GM21576 (cell line): ENCODE measurements around the gene JARID2.

Experiments
- ATAC-seq: cut with Tn5 transposase; IDR thresholded peaks from one replicate; pipeline ENCODE4 v1.9.1; 2021; ENCODE audit warnings: mild to moderate bottlenecking, moderate library complexity; ENCODE audit not compliant: unreplicated experiment

Gene JARID2

GRCh38 chr6:15368186-15368585 lies 122.3 kb downstream of the JARID2 start:
- ATAC-seq = no peak

DNA sequence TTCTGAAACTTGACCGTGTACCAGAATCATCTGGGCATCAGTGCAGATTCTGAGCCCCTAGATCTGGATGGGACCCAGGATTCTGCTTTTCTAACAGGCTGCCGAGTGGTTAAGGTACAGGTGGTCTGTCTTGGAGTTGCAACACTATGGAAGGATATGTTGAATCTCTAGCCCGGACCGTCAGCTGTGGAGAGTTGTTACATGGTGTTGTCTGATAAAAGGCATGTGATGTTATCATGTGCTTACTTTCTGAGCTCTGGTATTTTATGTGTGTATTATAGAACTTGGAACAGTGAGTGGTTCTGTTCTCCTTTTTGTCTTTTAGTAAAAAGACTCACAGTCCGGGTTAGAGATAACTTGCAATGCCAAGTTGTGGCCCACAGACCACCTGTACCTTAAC lies 123.0 kb downstream of the JARID2 start:
- no peak for ATAC-seq

GRCh38 chr6:15369838-15370237 lies 124.0 kb downstream of the JARID2 start:
- no peak for ATAC-seq

GRCh38 chr6:15370733-15371671 lies 125.1 kb downstream of the JARID2 start:
- no peak for ATAC-seq

DNA sequence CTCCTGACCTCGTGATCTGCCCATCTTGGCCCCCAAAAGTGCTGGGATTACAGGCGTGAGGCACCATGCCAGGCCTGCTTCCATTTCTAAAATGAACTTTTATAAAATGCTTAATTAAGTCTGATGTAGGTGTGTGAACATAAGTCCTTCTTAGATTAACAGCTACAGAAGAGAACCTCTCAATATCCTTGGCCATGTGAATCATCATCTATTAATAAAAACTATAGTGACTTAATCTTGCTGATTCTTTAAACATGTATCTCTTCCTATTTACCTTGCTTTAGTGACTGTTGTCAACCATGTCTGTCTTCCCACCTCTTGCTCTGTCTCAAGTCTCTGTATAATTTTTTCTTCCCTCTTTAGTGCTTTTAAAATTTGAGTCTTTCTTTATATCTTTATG lies 127.1 kb downstream of the JARID2 start:
- ATAC-seq = no peak

DNA sequence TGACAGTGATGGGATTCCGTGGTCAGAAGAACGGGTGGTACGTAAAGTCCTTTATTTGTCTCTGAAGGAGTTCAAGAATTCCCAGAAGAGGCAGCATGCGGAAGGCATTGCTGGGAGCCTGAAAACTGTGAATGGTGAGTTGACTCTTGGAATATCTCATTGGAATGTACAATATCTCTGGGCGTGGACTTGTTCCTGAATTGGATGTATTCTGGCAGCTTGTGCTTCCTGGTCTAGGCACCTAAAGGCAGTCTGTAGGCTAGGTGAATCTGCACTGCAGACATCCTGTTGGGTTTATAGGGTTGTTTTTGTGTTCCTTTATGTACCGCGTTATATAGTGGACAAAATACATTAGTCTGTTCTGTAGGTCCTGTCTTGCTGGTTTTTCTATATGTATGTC lies 128.2 kb downstream of the JARID2 start:
- no peak for ATAC-seq

DNA sequence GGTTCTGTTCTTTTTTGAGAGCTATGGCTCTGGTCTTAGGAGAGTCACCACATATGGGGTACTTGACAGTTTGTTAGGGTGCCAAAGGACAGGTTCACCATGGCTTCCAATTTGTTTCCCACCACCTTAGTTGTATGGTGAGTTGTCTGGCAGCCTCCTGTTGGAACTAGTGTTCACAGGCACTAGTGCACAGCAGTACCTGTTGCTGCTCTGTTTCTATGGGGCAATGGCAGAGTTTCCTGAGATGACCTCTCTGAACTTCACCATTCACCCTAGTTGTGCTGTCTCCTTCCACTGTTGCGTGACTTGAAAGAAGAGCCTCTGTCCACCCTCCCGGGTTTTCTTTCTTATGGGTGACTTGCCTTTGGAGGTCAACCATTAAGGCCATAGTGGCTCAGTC lies 129.1 kb downstream of the JARID2 start:
- no peak for ATAC-seq

- no peak for ATAC-seq
Measured at GRCh38 chr6:15375638-15376290, 129.9 kb downstream of the JARID2 start.

GRCh38 chr6:15376900-15377487 lies 131.1 kb downstream of the JARID2 start:
- ATAC-seq = no peak

- no peak for ATAC-seq
Measured at GRCh38 chr6:15378272-15378671, 132.4 kb downstream of the JARID2 start.

- no peak for ATAC-seq
Measured at GRCh38 chr6:15378866-15379265, 133.0 kb downstream of the JARID2 start.

- ATAC-seq = no peak
Measured at GRCh38 chr6:15380351-15380750, 134.5 kb downstream of the JARID2 start.

DNA sequence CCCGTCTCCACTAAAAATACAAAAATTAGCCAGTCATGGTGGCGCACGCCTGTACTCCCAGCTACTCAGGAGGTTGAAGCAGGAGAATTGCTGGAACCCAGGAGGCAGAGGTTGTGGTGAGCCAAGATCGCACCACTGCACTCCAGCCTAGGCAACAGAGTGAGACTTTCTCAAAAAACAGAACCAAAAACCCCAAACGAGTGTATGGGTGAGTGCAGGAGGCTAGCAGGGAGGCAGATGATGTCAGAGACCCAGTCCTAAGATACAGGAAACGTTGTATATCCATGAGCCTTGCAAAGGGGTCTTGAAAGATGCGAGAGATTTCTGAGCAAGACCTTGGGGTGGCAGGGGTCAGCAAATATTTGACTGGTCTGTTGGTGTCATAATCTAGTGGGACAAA lies 136.2 kb downstream of the JARID2 start:
- ATAC-seq = no peak

DNA sequence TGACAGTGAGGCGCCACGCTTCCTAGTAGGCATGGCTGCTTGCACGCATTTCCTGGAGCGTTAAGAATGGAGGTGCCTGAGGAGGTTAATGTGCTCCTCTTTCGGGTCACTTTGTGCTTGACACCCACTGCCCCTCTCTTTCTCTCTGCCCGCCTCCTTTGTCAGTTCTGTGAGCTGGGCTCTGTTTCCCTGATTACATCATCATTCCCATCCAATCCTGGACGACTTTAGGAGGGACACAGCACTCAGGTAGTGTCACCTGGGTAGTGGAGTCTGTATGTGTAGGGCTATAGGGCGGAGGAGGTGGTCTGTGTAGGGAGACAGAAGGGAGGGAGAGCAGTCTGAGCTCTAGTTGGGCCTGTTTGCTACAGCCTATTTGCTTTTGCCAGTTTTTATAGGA lies 136.8 kb downstream of the JARID2 start:
- ATAC-seq = no peak

DNA sequence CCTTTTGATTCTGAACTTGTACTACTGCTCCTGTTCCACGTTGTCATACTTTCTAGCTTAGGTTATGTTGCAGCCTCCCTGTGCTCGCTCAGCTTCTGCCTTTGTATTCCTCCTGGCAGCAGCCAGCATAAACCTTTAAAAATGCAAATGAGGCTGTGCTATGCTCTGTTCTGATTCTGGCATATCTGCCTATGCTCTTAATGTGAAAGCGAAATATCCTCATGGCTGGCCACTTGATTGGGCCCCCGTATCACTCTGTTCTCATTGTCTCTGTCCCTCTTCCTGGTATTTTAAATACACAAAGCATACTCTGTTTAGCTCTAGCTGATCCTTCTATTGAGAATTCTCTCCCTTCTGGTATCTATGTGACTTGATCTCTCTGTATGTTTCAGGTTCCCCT lies 139.0 kb downstream of the JARID2 start:
- no peak for ATAC-seq

DNA sequence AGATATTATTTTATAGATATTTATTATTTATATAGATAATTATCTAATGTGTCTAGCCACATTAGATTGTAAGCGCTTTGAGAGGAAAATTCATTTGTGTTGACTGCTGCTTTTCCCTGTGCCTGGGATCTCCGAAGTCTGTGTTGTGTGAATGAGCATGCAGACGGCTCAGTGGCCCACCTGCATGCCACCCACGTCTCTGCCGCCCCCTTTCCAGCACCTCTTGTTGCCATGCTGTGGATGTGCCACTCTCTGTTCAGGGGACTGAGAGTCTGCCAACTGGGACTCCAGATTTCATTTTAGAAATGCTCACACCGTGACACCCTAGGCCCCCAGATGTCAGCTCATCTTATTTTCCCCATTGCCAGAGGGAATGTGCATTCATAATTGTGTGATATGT lies 139.7 kb downstream of the JARID2 start:
- no peak for ATAC-seq

- no peak for ATAC-seq
Measured at GRCh38 chr6:15386110-15386755, 140.4 kb downstream of the JARID2 start.

DNA sequence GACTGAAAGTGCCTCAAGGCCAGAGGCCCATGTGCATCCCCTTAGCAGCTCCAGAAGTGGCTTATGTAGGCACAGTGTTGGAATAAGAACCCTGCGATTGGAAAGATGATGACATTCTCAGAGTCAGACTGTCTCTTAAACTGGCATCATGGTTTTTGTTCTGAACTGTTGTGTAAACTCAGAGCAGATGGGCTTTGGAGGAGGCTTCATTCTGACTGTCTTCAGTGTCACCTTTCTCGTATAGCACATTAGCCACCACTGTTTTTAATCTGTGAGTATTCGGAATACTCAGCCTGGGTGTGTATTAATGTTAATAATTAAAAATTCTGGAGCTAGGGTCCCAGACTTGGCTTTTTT lies 140.9 kb downstream of the JARID2 start:
- ATAC-seq = no peak

DNA sequence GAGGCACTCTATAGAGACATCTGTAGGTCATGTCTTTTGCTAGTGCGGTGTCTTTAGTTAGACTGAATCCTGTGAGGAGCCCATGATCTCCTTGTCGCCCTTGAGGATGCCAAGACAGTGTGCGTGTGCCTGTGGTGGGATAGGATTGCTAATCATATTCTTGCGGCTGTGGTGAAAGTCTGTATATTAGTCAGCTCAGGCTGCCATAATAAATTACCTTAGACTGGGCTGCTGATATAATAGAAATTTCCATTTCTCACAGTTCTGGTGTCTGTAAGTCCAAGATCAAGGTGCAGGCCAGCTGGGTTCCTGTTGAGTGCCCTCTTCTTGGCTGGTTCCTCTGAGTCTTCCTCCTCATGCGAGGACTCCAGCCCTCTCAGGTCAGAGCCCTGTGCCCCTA lies 141.2 kb downstream of the JARID2 start:
- ATAC-seq = no peak

- no peak for ATAC-seq
Measured at GRCh38 chr6:15389084-15389764, 143.4 kb downstream of the JARID2 start.
